GM21381 (cell line): ENCODE results near the gene SLC17A9.
"Not testable (repeated sequence)": the region's sequence is repeated elsewhere in the genome, so short reads cannot be mapped to it uniquely, and the experiment has no call there.

ENCODE experiments used
- ATAC-seq: cut with Tn5 transposase; IDR thresholded peaks from one replicate; pipeline ENCODE4 v1.9.1; 2021; ENCODE audit warnings: mild to moderate bottlenecking, moderate library complexity; ENCODE audit not compliant: unreplicated experiment

SLC17A9 gene

DNA sequence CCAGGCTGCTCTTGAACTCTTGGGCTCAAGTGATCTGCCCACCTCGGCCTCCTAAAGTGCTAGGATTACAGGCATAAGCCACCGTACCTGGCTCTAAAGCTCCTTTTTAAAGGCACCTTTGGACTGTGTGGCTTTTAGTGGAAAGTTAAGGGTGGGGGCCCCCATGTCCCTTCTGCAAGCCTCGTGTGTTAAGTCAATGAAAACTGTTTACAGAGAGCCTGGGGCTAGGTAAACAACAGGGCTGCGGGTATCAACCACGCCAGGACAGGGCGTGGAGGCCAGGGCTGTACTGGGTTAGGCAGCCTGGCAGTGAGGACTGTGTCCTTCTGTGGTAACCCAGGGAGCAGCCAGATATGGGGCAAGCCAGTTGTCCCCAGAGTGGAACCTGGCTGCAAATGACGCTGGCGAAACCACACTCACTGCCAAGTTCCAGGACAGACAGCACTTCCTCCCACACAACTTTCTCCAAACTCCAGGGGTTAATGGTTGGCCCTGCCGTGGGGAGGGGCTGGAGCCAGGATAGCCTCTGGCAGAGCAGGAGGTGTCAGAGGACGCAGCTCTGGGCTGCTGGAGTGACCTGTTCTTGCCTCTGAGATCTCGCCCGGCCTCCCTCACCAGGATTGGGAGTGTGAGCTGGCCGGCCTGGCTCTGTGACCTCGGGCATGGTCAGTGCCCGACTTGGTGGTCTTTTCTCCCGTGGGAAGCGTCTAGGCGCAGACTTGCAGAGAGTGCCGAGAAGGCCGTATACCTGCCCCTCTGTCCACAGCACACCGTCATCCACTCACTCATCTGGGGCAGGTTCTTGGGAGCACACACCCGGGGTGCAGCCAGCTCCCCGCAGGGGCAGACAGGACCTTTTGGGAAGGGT lies 3.2 kb downstream of the SLC17A9 start:
- no peak for ATAC-seq

DNA sequence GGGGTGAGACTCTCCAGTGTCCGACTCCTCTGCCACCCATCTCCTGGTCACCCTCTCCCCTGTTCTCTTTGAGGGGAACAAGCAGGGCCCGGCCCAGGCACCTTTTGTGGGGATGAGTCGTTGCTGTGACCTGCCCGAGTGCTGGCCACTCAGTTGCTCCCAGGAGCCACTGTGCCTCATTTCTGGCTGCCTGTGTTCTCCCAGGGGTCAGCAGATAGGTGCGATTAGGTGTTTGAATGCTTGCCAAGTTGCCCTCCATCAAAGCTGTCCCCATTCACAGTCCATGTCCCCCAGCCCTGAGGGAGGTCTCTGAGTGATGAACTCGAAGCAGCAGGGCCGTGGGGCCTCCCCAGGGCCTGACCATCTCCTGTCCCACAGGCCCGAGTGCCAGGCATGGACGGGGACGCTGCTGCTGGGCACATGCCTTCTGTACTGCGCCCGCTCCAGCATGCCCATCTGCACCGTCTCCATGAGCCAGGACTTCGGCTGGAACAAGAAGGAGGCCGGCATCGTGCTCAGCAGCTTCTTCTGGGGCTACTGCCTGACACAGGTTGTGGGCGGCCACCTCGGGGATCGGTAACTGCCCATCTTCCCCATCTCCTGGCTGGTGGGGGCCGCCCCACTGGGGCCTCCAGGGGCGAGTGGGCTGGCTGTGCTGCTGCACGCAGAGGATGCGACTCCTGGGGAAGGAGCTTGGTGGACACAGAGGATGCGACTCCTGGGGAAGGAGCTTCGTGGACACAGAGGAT lies 4.1 kb downstream of the SLC17A9 start:
- ATAC-seq, result no peak

DNA sequence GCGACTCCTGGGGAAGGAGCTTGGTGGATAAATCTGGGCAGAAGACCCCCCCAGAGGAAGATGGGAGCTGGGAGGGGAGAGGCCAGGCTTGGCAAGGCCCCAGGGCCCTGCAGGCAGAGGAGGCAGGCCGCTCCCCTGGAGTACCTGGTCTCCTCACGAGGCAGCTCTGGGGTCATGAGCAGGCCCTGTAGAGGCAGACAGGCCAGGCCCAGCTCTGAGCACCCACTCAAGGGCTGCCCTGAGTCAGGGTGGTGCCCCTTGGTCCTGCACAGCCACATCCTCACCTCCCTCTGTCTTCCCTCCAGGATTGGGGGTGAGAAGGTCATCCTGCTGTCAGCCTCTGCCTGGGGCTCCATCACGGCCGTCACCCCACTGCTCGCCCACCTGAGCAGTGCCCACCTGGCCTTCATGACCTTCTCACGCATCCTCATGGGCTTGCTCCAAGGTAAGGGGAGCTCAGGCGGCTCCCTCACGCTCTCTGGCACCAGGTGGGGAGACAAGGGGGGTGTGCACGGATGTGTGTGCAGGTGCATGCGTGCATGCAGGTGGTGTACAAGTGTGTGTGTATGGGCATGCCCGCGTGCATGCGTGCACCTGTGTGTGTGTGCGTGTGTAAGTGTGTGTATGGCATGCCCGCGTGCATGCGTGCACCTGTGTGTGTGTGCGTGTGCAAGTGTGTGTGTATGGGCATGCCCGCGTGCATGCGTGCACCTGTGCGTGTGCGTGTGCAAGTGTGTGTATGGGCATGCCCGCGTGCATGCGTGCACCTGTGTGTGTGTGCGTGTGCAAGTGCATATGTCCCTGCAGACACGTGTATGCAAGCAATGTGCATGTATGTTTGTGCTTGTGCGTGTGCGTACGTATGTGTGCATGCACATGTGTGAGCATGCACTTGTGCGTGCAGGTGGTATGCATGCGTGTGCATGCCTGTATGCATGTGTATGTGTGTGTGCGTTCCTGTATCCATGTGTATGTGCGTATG lies 4.9 kb downstream of the SLC17A9 start:
- ATAC-seq, result no peak

DNA sequence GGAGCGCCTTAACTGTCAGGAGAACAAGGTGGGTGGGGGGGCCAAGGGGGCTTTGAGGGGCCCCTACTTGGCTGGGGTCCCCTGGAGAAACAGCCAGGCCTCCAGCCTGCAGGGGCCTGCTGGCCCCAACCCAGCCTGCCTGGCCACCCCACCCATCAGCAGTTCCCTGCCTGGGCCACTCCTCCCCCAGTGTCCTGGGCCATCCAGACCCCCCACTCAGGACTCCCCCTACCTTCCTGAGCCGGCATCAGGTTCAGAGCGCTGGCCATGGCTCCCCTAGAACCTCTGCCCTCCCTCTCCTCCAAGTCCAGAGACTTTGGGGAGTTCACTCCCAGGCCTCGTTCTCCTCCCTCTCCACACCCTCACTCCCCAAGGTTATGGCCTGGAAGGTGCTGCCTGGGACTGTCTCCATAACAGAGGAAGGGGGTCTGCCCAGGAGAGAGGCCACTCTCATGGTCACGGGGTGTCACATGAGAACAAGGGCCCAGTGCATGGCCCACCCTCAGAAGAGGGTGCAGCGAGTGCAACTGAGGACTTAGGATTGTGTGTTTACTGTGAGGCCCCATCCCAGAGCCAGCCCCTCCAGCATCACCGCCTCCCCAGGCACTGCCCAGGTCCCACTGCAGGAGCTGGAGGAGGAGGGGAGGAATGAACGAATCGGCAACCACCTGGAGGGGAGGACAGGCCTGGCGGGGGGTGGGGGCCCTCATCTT lies 6.0 kb downstream of the SLC17A9 start:
- no peak for ATAC-seq

DNA sequence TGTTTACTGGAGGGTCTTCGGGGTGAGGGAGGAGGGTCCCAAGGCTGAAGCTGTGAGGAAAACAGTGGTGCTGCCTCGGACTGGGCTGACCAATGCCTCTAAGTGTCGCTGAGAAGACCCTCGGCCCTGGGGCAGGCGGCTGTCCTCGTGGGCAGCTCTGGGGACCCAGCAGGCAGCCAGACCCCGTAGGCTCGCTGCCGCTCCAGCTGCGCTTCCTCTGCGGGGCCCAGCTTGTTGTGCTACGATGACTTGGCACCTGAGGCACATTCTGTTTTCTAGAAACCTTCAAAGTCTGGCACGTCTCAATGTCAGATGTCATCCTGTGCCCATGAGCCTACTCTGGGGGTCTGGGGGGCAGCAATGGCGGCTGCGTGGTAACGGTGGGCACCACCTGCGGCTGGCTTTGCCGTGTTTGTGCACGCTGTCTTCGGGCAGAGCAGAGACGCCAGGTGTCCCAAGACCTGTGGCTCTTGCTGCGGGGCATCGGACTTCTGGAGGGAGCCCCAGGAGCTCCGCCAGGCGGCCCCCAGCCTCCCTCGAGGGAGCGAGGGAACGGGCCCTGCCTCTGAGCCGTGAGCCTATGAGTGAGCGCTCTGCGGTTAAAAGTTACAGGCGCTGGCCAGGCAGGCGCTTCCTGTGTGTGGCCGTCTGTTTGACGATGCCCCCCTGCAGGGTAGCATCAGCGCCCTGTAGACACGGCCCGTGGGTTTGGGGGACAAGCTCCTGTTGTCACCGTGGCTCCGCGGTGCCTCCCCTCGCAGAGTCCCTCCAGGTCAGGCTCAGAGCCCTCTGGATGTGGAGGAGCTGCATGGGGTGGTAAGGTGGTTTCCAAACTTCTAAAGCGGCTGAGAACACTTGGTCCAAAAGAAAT lies 6.8 kb downstream of the SLC17A9 start:
- no peak for ATAC-seq

DNA sequence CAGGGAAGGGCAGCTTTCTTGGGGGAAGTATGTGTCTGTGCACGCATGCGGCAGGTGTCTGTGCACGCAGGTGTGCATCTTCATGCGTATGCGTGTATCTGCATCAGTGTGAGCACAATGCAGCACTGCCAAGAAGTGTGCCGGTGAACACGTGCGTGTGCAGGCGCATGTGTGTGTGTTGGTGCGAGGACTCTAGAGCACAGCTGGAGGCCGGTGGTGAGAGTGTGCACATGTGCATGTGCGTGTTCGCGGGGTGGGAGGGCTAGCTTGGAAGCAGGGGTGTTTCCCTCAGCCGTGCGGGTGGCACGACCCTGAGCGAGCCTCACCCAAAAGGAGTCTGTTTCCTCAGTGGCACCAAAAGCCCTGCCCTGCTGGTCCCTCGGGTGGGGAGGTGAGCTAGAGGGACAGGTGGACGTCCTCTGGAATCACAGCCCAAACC lies 7.5 kb downstream of the SLC17A9 start:
- no peak for ATAC-seq

DNA sequence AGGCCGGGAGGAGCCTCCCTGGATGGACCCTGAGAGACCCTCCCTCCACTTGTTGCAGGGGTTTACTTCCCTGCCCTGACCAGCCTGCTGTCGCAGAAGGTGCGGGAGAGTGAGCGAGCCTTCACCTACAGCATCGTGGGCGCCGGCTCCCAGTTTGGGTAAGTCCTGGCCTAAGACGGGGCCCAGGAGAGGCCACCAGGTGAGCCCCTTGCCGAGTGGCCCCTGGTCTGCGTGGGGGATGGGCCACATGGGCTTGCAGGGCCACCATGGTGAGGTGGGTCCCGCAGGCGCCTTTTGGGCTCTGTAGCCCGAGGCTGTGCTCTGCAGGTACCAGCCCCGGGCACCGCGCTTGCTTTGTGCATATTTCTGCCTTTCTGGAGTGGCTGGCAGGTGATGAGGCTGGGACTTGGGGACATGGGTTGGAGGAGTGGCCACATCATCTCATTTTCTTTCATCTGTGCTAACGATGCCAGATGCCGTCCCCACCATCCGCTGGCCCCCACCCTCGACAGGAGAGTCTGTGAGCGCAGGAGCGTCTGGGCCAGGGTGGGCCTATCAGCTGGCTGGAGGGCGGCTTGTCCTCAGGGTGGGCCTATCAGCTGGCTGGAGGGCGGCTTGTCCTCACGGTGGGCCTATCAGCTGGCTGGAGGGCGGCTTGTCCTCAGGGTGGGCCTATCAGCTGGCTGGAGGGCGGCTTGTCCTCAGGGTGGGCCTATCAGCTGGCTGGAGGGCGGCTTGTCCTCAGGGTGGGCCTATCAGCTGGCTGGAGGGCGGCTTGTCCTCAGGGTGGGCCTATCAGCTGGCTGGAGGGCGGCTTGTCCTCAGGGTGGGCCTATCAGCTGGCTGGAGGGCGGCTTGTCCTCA lies 8.2 kb downstream of the SLC17A9 start:
- not testable (repeated sequence) for ATAC-seq

DNA sequence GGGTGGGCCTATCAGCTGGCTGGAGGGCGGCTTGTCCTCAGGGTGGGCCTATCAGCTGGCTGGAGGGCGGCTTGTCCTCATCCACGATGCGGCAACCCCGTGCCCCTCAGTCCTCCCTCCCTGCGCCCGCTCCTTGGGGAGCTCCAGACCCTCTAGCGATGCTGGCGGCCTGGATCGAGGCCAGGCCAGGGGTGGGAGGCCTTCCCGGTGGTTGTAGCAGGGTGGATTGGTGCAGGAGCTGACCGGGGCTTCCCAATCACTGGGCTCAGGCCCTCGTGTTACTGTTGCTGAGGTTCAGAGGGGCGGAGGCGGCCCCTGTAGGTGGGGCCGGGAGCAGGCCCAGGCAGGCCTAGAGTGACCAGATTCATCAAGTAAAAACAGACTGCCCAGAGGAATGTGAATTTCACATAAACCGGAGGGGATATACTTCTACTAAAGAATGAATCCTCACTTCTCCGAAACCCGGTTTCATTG lies 8.8 kb downstream of the SLC17A9 start:
- ATAC-seq, result no peak

DNA sequence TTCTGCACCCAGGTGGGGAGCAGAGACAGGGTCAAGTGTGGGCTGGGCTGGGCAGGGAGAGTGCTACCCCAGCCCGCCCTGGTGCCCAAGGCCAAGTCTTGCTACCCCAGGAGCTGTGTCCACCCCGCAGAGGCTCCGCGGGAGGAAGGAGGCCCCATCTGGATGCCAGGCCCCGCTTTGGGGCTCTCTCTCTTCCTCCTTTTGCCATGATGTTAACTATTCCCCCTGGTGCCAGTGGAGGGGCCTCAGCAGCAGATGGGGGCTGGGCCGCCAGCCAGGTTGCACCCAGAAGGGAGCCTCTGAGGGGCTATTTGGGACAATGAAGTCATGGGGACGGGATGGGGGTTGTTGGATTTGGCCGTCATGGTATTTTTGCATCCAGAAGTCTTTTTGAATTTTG lies 9.3 kb downstream of the SLC17A9 start:
- no peak for ATAC-seq

DNA sequence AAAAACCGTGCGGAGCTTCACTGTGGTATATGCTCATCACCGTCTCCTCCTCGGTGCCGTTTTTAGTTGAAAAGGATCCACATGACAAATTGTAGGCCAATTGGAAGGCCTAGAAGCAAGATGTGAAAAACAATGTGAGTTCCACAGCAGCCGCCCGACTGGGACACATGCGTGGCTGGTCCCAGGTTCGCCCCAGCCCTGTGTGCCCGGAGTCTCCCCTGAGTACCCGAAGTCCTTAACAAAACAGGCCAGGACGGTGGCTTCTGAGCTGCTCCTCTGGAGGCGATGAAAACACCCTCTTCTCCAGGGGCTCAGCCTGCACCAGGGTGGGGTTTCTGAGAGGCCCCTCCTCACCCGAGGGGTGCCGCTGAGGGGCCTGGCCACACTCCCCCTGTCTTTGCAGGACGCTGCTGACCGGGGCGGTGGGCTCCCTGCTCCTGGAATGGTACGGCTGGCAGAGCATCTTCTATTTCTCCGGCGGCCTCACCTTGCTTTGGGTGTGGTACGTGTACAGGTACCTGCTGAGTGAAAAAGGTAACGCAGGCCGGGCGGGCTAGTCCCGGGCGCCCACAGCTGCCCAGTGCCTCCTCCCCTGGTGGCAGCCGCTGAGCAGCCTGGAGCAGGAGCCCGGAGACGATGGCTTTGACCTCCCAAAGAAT lies 9.8 kb downstream of the SLC17A9 start:
- ATAC-seq, result no peak

DNA sequence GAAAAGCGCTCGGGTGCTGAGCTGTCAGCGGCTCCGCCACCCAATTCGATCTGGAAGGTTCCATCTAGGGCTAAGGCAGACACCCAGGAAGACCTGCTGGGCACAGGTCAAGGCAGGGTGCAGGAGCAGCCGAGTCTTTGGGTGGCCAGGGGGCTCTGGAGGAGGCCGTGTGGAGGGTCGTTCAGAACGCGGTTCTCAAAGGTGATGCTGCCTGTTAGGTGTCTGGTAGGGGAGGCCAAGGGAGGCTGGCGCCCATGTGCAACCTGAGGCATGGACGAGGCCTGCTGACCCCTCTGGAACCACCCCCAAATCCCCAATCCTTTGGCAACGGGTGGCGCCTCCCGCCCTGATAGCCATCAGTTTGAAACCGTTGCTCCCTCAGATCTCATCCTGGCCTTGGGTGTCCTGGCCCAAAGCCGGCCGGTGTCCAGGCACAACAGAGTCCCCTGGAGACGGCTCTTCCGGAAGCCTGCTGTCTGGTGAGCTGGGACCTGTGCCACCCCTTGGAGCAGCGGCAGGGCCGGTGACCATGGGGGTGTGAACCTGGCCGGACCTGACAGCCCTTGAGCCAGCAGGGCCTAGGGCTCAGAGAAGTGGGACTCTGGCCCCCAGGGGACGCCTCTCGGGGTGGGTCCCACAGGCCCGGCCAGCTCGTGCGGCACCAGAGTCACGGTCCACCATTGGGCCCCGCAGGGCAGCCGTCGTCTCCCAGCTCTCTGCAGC lies 10.5 kb downstream of the SLC17A9 start:
- no peak for ATAC-seq

DNA sequence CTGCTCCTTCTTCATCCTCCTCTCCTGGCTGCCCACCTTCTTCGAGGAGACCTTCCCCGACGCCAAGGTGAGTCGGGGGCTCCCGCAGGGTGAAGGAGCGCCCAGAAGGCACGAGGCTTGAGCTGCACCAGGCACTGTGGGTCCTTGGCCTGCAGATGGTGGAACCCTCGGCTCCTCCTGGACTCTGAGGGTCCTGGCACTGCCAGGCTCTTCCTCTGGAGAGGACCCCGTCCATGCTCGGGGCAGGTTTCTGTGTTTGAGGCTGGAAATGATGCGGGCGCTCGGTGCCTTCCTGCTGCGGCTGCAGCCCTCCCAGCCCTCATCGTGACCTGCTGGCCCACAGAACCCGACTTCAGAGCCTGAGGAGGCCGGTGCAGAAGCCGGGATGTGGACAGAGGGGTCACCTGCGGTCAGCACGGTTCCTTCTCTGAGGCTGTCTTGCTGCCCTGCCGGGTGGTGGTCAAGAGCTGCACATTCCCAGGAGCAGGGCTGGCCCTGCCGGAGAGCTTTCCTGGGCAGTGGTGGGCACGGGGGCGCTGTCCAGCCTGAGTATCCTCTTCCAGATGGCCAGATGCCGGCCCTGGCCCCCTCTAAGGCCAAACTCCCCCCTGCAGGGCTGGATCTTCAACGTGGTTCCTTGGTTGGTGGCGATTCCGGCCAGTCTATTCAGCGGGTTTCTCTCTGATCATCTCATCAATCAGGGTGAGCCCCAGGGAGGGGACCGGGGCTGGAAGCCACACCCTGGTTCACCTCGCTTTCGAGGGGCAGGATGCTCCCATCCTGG lies 11.3 kb downstream of the SLC17A9 start:
- no peak for ATAC-seq

DNA sequence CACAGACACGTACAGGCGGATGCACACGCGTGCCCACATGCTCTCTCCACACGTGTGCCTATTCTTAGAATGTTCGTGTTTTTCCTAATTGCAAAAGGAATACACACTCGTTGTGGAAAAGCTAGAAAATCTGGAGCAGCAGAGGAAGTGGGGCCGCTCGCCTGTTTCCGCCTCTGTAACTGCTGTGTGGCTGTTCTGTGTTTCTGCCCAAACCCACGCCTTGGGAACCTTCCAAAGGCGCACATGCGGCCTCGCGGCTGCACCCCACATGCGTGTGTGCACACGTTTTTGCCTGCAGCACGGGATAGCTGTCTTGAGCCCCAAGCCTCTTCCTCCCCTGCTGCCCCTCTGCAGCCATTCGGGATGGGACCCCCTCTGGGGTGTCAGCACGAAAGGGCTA lies 12.2 kb downstream of the SLC17A9 start:
- ATAC-seq, result no peak

DNA sequence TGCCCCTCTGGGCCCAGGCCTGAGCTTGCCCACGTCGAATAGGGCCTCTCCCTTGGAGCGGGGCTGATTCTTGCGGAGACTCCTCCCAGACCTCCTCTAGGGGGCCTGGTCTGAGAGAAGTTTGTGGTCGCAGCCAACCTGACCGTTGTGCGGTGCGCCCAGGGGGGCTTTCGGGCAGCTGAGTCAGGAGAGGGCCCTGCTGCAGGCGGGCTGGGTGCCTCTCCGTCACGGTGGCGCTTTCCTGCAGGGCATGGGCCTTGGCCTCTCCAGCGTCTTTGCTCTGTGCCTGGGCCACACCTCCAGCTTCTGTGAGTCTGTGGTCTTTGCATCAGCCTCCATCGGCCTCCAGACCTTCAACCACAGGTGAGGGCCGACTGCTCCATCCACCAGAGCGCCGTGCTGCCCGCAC lies 12.9 kb downstream of the SLC17A9 start:
- ATAC-seq, result no peak

DNA sequence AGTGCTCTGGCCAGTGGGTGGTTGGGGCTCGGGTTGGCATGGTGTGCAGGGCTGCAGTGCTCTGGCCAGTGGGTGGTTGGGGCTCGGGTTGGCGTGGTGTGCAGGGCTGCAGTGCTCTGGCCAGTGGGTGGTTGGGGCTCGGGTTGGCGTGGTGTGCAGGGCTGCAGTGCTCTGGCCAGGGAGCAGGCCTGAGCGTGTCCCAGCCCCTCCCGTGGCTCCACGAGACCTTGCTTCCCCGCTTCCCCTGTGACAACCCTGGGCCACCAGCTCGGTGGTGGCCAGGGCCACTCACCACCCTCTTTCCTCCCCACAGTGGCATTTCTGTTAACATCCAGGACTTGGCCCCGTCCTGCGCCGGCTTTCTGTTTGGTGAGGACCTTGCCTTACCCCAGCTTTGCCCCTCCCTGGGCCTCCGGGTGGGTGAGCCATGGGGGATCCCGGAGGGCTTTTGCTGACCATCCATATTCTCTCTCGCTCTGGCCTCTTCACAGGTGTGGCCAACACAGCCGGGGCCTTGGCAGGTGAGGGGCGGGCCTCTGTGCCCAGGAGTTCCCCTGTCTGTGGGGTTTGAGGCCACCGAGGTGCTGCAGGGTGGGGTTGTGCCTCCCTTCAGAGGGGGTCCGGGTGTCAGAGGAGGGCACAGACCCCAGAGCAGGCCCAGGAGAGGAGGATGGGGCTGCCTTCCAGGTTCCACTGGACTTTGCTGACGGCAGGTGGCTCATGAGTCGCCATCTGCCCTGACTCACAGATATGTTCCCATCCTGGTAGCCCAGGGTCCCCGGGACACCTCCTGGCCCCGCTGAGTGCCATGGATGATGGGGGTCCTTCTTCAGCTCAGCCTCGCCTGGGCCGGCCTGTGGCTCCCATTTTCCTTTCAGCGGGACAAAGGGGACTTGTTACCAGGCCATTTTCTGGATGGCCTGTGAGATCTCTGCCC lies 14.0 kb downstream of the SLC17A9 start:
- ATAC-seq, result no peak
